IPS-NIHi7 (cell line): ENCODE data around the gene PPM1H.
"Not testable (repeated sequence)": the region's sequence is repeated elsewhere in the genome, so short reads cannot be mapped to it uniquely, and the experiment has no call there.

Source experiments
- DNase-seq: peaks from one replicate; pipeline ENCODE4 v3.0.0; 2012; ENCODE audit warnings: mixed read lengths; ENCODE audit errors: extremely low spot score

The PPM1H gene

GRCh38 chr12:62839869-62840660, 94.9 kb downstream of the PPM1H start:
- DNase-seq: no peak

GRCh38 chr12:62834971-62835547, 99.9 kb downstream of the PPM1H start:
- DNase-seq: no peak

- peak; percentile 21 for DNase-seq
These were observed 100.5 kb downstream of the PPM1H start for GRCh38 chr12:62834406-62834805.

GRCh38 chr12:62833634-62834033, 101.3 kb downstream of the PPM1H start:
- DNase-seq: no peak

- DNase-seq: no peak
These were observed 102.4 kb downstream of the PPM1H start for GRCh38 chr12:62832558-62832957.

GRCh38 chr12:62832027-62832426, 102.9 kb downstream of the PPM1H start:
- no peak for DNase-seq

- DNase-seq: no peak
These were observed 107.1 kb downstream of the PPM1H start for GRCh38 chr12:62827855-62828254.

- no peak for DNase-seq
These were observed 107.9 kb downstream of the PPM1H start for GRCh38 chr12:62827042-62827441.

GRCh38 chr12:62817556-62818271, 117.2 kb downstream of the PPM1H start:
- DNase-seq: no peak

- DNase-seq: no peak
These were observed 120.7 kb downstream of the PPM1H start for GRCh38 chr12:62814243-62814642.

GRCh38 chr12:62813031-62813829, 121.7 kb downstream of the PPM1H start:
- peak; percentile 69 for DNase-seq

- DNase-seq: not testable (repeated sequence)
These were observed 123.5 kb downstream of the PPM1H start for GRCh38 chr12:62811481-62811880.

- no peak for DNase-seq
These were observed 126.6 kb downstream of the PPM1H start for GRCh38 chr12:62808166-62808879.

GRCh38 chr12:62806893-62807292, 128.1 kb downstream of the PPM1H start:
- no peak for DNase-seq

- DNase-seq: no peak
These were observed 128.6 kb downstream of the PPM1H start for GRCh38 chr12:62806244-62806836.

GRCh38 chr12:62805517-62805916, 129.4 kb downstream of the PPM1H start:
- DNase-seq: no peak

- DNase-seq: no peak
These were observed 131.2 kb downstream of the PPM1H start for GRCh38 chr12:62803756-62804155.

- DNase-seq: no peak
These were observed 132.0 kb downstream of the PPM1H start for GRCh38 chr12:62802984-62803383.

GRCh38 chr12:62802321-62802720, 132.6 kb downstream of the PPM1H start:
- DNase-seq: no peak

GRCh38 chr12:62801796-62802195, 133.2 kb downstream of the PPM1H start:
- no peak for DNase-seq
